Transverse colon (tissue), 3 donors: ENCODE results near the gene SUGCT.

Experiments
- EP300 ChIP-seq: sonication (generic); formaldehyde crosslinking; IDR thresholded peaks from one replicate; pipeline ENCODE4 v1.6.1; 2017; ENCODE audit warnings: antibody characterized with exemption, low read depth
- TF ChIP-seq, protein P1 (sequence below), 5 experiments: fragments of 200-600 bp in 3 of 5; fragments of 450-650 bp in 2 of 5; sonication (generic) in 3 of 5; IDR thresholded peaks; 1 replicate in 2 of 5; 2 replicates in 3 of 5; pipeline ENCODE4 v1.5.1; 2016 to 2017; ENCODE audit warnings: antibody characterized with exemption in 5 of 5, inconsistent platforms in 3 of 5, mild to moderate bottlenecking in 2 of 5, moderate library complexity in 1 of 5

DNA sequence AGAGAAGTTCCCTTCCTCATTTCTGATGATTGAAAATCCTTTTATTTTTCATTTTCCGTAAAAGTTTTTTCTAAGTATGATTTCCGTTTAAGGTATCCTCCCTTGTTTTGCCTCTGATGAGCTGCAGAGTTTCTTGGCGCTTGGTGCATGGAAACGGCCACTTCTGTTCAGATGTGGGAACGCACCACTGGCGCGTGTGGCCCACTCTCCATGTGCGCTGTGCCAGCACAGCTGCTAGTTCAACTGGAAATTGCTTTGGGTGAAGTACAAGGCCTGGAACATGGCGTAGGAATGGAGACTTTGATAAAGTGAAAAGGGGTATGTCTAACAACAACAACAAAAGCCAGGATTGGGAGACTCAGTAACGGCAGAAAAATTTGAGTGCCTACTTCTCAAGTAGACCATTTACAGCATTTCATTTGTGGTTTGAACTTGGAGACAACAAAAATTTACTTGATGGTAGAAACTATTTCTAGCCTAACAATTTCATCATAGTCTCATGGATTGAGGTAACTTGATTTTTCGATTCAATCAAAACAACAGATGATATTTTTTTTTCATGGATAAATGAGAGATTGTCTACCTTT is 364.2 kb downstream of the SUGCT start:
- TF ChIP-seq, protein P1, sequence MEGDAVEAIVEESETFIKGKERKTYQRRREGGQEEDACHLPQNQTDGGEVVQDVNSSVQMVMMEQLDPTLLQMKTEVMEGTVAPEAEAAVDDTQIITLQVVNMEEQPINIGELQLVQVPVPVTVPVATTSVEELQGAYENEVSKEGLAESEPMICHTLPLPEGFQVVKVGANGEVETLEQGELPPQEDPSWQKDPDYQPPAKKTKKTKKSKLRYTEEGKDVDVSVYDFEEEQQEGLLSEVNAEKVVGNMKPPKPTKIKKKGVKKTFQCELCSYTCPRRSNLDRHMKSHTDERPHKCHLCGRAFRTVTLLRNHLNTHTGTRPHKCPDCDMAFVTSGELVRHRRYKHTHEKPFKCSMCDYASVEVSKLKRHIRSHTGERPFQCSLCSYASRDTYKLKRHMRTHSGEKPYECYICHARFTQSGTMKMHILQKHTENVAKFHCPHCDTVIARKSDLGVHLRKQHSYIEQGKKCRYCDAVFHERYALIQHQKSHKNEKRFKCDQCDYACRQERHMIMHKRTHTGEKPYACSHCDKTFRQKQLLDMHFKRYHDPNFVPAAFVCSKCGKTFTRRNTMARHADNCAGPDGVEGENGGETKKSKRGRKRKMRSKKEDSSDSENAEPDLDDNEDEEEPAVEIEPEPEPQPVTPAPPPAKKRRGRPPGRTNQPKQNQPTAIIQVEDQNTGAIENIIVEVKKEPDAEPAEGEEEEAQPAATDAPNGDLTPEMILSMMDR (IDR thresholded peaks at IDR 0.05), result no peak
- no peak for TF ChIP-seq EP300
